HG03159 (cell line): Measurements from ENCODE around the gene KRTAP10-5.

ENCODE experiments used
- ATAC-seq: cut with Tn5 transposase; IDR thresholded peaks from one replicate; pipeline ENCODE4 v1.9.1; 2021; ENCODE audit warnings: mild to moderate bottlenecking, moderate library complexity; ENCODE audit not compliant: unreplicated experiment

KRTAP10-5 gene

GRCh38 chr21:44530903-44531605, 49.4 kb downstream of the KRTAP10-5 start:
- ATAC-seq, result no peak

GRCh38 chr21:44530221-44530902, 50.0 kb downstream of the KRTAP10-5 start:
- no peak for ATAC-seq

- no peak for ATAC-seq
Observed at GRCh38 chr21:44529503-44530125, 50.8 kb downstream of the KRTAP10-5 start.
